Neural cell (in vitro differentiated cells): Measurements from ENCODE around the gene PPP1R14B. TPM values are rescaled to one million over a fixed set of nuclear protein-coding genes. Genes with fewer than 3 reads are reported as not detected.

ENCODE experiments used
- H2AFZ ChIP-seq: fragments of 200-600, 300-800 bp; sonication (generic), shearing (Covaris generic); 2 replicates; pipeline ENCODE4 v1.6.0; 2014; ENCODE audit warnings: low read depth, mild to moderate bottlenecking, antibody characterized with exemption, low read length, moderate library complexity
- H3F3A ChIP-seq: fragments of 200-600 bp; shearing (Covaris generic); 2 replicates; pipeline ENCODE4 v1.6.1; 2016; ENCODE audit warnings: mild to moderate bottlenecking, moderate library complexity, mixed read lengths, antibody characterized with exemption, low read length; ENCODE audit not compliant: insufficient read depth, poor library complexity, severe bottlenecking
- H3K27ac ChIP-seq: fragments of 200-600, 300-800 bp; sonication (generic), shearing (Covaris generic); 2 replicates; pipeline ENCODE4 v1.5.1; 2014; ENCODE audit warnings: mild to moderate bottlenecking, low read length, moderate library complexity
- H3K27me3 ChIP-seq: fragments of 300-800, 200-600 bp; sonication (generic), shearing (Covaris generic); 2 replicates; pipeline ENCODE4 v1.6.0; 2014; ENCODE audit warnings: mild to moderate bottlenecking, low read depth, low read length, moderate library complexity; ENCODE audit not compliant: insufficient read depth
- H3K36me3 ChIP-seq: fragments of 300-800, 200-600 bp; sonication (generic), shearing (Covaris generic); 2 replicates; pipeline ENCODE4 v1.5.1; 2014; ENCODE audit warnings: mild to moderate bottlenecking, antibody characterized with exemption, low read length, moderate library complexity; ENCODE audit not compliant: insufficient read depth
- H3K4me2 ChIP-seq: fragments of 300-800, 200-600 bp; sonication (generic), shearing (Covaris generic); 2 replicates; pipeline ENCODE4 v1.6.0; 2014; ENCODE audit warnings: mild to moderate bottlenecking, low read length
- H3K4me3 ChIP-seq: fragments of 300-800, 200-600 bp; sonication (generic), shearing (Covaris generic); 2 replicates; pipeline ENCODE4 v1.5.1; 2014; ENCODE audit warnings: mild to moderate bottlenecking, low read length, moderate library complexity
- H3K79me2 ChIP-seq: fragments of 200-600 bp; shearing (Covaris generic); replicated peaks from 2 replicates; pipeline ENCODE4 v1.6.0; 2014; ENCODE audit warnings: mild to moderate bottlenecking, low read length, moderate library complexity; ENCODE audit not compliant: insufficient read depth
- H3K9ac ChIP-seq: fragments of 300-800, 200-600 bp; sonication (generic), shearing (Covaris generic); 2 replicates; pipeline ENCODE4 v1.6.1; 2016; ENCODE audit warnings: mild to moderate bottlenecking, low read length, mixed read lengths
- H3K9me2 ChIP-seq: fragments of 200-600 bp; shearing (Covaris generic); 2 replicates; pipeline ENCODE4 v1.6.1; 2016; ENCODE audit warnings: mild to moderate bottlenecking, low read length, mixed read lengths; ENCODE audit not compliant: insufficient read depth
- H3K9me3 ChIP-seq: fragments of 200-600, 300-800 bp; sonication (generic), shearing (Covaris generic); 2 replicates; pipeline ENCODE4 v1.6.1; 2016; ENCODE audit warnings: mild to moderate bottlenecking, mixed run types, low read length, moderate library complexity, mixed read lengths
- H4K20me1 ChIP-seq: fragments of 200-600 bp; shearing (Covaris generic); 2 replicates; pipeline ENCODE4 v1.6.1; 2016; ENCODE audit warnings: mild to moderate bottlenecking, mixed run types; ENCODE audit not compliant: insufficient read depth
- CTCF ChIP-seq: fragments of 450-650 bp; IDR thresholded peaks from 2 replicates; pipeline ENCODE4 v1.5.1; 2014; ENCODE audit warnings: antibody characterized with exemption, mild to moderate bottlenecking, moderate library complexity; ENCODE audit not compliant: poor library complexity, severe bottlenecking
- EP300 ChIP-seq: fragments of 450-650 bp; conservative IDR thresholded peaks from 2 replicates; pipeline ENCODE4 v1.6.1; 2014; ENCODE audit warnings: antibody characterized with exemption, mild to moderate bottlenecking, moderate library complexity; ENCODE audit not compliant: poor library complexity, severe bottlenecking
- EZH2 ChIP-seq: fragments of 200-600, 300-800 bp; shearing (Covaris generic), sonication (generic); IDR thresholded peaks from 2 replicates; pipeline ENCODE4 v1.6.1; 2014; ENCODE audit warnings: antibody characterized with exemption, low read length, borderline replicate concordance, mild to moderate bottlenecking; ENCODE audit not compliant: insufficient read depth, poor library complexity, severe bottlenecking
- MXI1 ChIP-seq: fragments of 450-650 bp; conservative IDR thresholded peaks from 2 replicates; pipeline ENCODE4 v1.6.1; 2014; ENCODE audit warnings: antibody characterized with exemption, mild to moderate bottlenecking; ENCODE audit not compliant: poor library complexity, severe bottlenecking
- POLR2AphosphoS5 ChIP-seq: IDR thresholded peaks from 2 replicates; pipeline ENCODE4 v1.6.1; 2012
- RAD21 ChIP-seq: fragments of 450-650 bp; conservative IDR thresholded peaks from 2 replicates; pipeline ENCODE4 v1.6.1; 2014; ENCODE audit warnings: antibody characterized with exemption, mild to moderate bottlenecking, moderate library complexity
- REST ChIP-seq: IDR thresholded peaks from 2 replicates; pipeline ENCODE4 v1.6.1; 2012; ENCODE audit warnings: borderline replicate concordance
- SMC3 ChIP-seq: fragments of 450-650 bp; conservative IDR thresholded peaks from 2 replicates; pipeline ENCODE4 v1.6.1; 2014; ENCODE audit warnings: antibody characterized with exemption, mild to moderate bottlenecking, moderate library complexity; ENCODE audit not compliant: poor library complexity
- TAF1 ChIP-seq: IDR thresholded peaks from 2 replicates; pipeline ENCODE4 v1.6.1; 2012; ENCODE audit warnings: low read depth
- polyA plus RNA-seq: library from polyadenylated mRNA; depleted of rRNA; stranded (reverse); fragments of >200 nt; gene quantifications from 2 replicates; pipeline ENCODE4 v1.2.3, GENCODE V29; 2014

The PPP1R14B gene
- polyA plus RNA-seq, 1 donor from 2014 or later, result 400 TPM

GRCh38 chr11:64262271-64263002, 15.7 kb upstream of the PPP1R14B start:
- H3K9me3 ChIP-seq, result no peaks in the 10 kb centered on the region
- no peak overlapping the region for H3K27ac ChIP-seq
- no peak overlapping the region for H3K4me3 ChIP-seq
- H4K20me1 ChIP-seq, result no peaks in the 10 kb centered on the region
- no peak for TF ChIP-seq POLR2AphosphoS5
- no peak for TF ChIP-seq TAF1
- no peak for TF ChIP-seq REST
- no peak for TF ChIP-seq CTCF
- TF ChIP-seq EZH2, result no peak
- no peak for TF ChIP-seq RAD21
- TF ChIP-seq SMC3, result no peak
- no peak for TF ChIP-seq EP300
- no peak for TF ChIP-seq MXI1
- H3K27me3 ChIP-seq, result no peaks in the 10 kb centered on the region
- H3K4me2 ChIP-seq, result no peak overlapping the region
- no peaks in the 10 kb centered on the region for H3K9me2 ChIP-seq
- no peaks in the 10 kb centered on the region for H3K36me3 ChIP-seq
- H3K79me2 ChIP-seq, result no peaks in the 10 kb centered on the region
- no peak overlapping the region for H2AFZ ChIP-seq
- no peaks in the 10 kb centered on the region for H3F3A ChIP-seq
- H3K9ac ChIP-seq, result no peak overlapping the region

GRCh38 chr11:64261556-64262080, 14.9 kb upstream of the PPP1R14B start:
- no peak overlapping the region for H3K9ac ChIP-seq
- no peak overlapping the region for H3K4me2 ChIP-seq
- H3K36me3 ChIP-seq, result no peaks in the 10 kb centered on the region
- no peak overlapping the region for H2AFZ ChIP-seq
- H3K79me2 ChIP-seq, result no peaks in the 10 kb centered on the region
- H3F3A ChIP-seq, result no peaks in the 10 kb centered on the region
- no peaks in the 10 kb centered on the region for H3K27me3 ChIP-seq
- no peak overlapping the region for H3K4me3 ChIP-seq
- H3K9me3 ChIP-seq, result no peaks in the 10 kb centered on the region
- no peaks in the 10 kb centered on the region for H3K9me2 ChIP-seq
- H4K20me1 ChIP-seq, result no peaks in the 10 kb centered on the region
- no peak for TF ChIP-seq TAF1
- TF ChIP-seq RAD21, result no peak
- no peak for TF ChIP-seq REST
- no peak overlapping the region for H3K27ac ChIP-seq
